ENCODE results near the gene ABCF3.

ABCF3 gene

GRCh38 chr3:184230603-184231528 is 44.9 kb downstream of the ABCF3 start:
- DNase-seq (ENCODE audit: low read depth in 2 of 2): no peak

GRCh38 chr3:184231671-184232070 is 45.7 kb downstream of the ABCF3 start:
- no peak for DNase-seq (ENCODE audit: low read depth in 2 of 2)

- DNase-seq (ENCODE audit: low read depth in 2 of 2): no peak
Observed at GRCh38 chr3:184233127-184233843, 47.3 kb downstream of the ABCF3 start.

GRCh38 chr3:184234224-184234623 is 48.2 kb downstream of the ABCF3 start:
- DNase-seq (ENCODE audit: low read depth in 2 of 2): no peak

- no peak for DNase-seq (ENCODE audit: low read depth in 2 of 2)
Observed at GRCh38 chr3:184234671-184235380, 48.8 kb downstream of the ABCF3 start.

- no peak for DNase-seq (ENCODE audit: low read depth in 2 of 2)
Observed at GRCh38 chr3:184235381-184236032, 49.5 kb downstream of the ABCF3 start.

- DNase-seq (ENCODE audit: low read depth in 2 of 2): no peak
Observed at GRCh38 chr3:184236033-184236410, 50.0 kb downstream of the ABCF3 start.

GRCh38 chr3:184236636-184237035 is 50.6 kb downstream of the ABCF3 start:
- DNase-seq (ENCODE audit: low read depth in 2 of 2): no peak

- no peak for DNase-seq (ENCODE audit: low read depth in 2 of 2)
Observed at GRCh38 chr3:184237211-184237610, 51.2 kb downstream of the ABCF3 start.

- no peak for DNase-seq (ENCODE audit: low read depth in 2 of 2)
Observed at GRCh38 chr3:184237807-184238206, 51.8 kb downstream of the ABCF3 start.

GRCh38 chr3:184238246-184238818 is 52.3 kb downstream of the ABCF3 start:
- no peak for DNase-seq (ENCODE audit: low read depth in 2 of 2)

- DNase-seq (ENCODE audit: low read depth in 2 of 2): no peak
Observed at GRCh38 chr3:184239221-184239620, 53.2 kb downstream of the ABCF3 start.

GRCh38 chr3:184239708-184240107 is 53.7 kb downstream of the ABCF3 start:
- DNase-seq (ENCODE audit: low read depth in 2 of 2): no peak

GRCh38 chr3:184240384-184241140 is 54.6 kb downstream of the ABCF3 start:
- DNase-seq (ENCODE audit: low read depth in 2 of 2): no peak

- DNase-seq (ENCODE audit: low read depth in 2 of 2): no peak
Observed at GRCh38 chr3:184241141-184241446, 55.1 kb downstream of the ABCF3 start.

- DNase-seq (ENCODE audit: low read depth in 2 of 2): no peak
Observed at GRCh38 chr3:184241447-184242296, 55.7 kb downstream of the ABCF3 start.

GRCh38 chr3:184242297-184242685 is 56.3 kb downstream of the ABCF3 start:
- no peak for DNase-seq (ENCODE audit: low read depth in 2 of 2)
